Brain microvascular endothelial cell (primary cell): ENCODE measurements around the gene ARMCX1.
A peak's percentile ranks its signal among the peaks of the same experiment; 100 is the strongest.
"Not testable (repeated sequence)": the region's sequence is repeated elsewhere in the genome, so short reads cannot be mapped to it uniquely, and the experiment has no call there.

Experiments used
- DNase-seq: peaks from one replicate; pipeline ENCODE4 v3.0.0-alpha.2; 2020
- H3K27ac ChIP-seq: fragments of 250-450 bp; sonication (Bioruptor Pico); 2 replicates; pipeline ENCODE4 v1.5.1; 2020; ENCODE audit warnings: mild to moderate bottlenecking, moderate library complexity
- H3K27me3 ChIP-seq: fragments of 250-450 bp; sonication (Bioruptor Pico); replicated peaks from 2 replicates; pipeline ENCODE4 v1.5.1; 2020; ENCODE audit warnings: mild to moderate bottlenecking
- H3K36me3 ChIP-seq: fragments of 250-450 bp; sonication (Bioruptor Pico); replicated peaks from 2 replicates; pipeline ENCODE4 v1.5.1; 2020; ENCODE audit warnings: mild to moderate bottlenecking
- H3K4me3 ChIP-seq: 2 replicates; pipeline ENCODE4 v1.5.1; 2011; ENCODE audit warnings: low read depth, mild to moderate bottlenecking, control low read depth, low read length, moderate library complexity
- in situ Hi-C: cut with HindIII; loops from 2 replicates; pipeline ENCODE4 v1.10.0; 2017; ENCODE audit warnings: low sequenced_read_pairs, low pct_ligation_motif_present
- TF ChIP-seq, protein P1 (sequence below): IDR thresholded peaks from 2 replicates; pipeline ENCODE4 v1.5.1; 2011; ENCODE audit warnings: low read depth, mild to moderate bottlenecking, moderate library complexity, low read length, control low read depth, inconsistent platforms; ENCODE audit errors: missing control alignments

ARMCX1 gene

DNA sequence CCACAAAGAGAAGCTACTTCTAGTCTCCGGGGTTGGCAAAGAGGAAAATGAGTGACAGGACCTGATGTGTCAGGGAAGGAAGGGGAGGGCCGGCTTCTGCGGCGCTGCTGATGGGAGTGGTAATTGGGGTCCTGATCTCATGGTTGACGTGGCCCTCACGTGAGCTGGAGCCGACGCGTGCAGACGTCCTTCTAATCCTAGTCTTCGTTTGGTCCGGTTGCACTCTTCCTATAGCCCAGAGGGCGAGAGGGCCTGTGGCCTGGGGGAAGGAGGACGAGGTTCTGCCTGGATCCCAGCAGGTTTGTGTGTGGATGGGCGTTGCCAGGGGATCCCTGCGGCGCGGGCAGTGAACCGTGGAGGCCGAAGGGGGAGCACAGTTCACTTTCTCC, at the start of gene ARMCX1:
Gene ARMCX1 (plus strand): TSS at position 186 of the 389 bp plus-strand sequence. CDS start 2,384 bp downstream, outside the sequence.
- no peaks in the 10 kb centered on the region for H3K36me3 ChIP-seq
- H3K27me3 ChIP-seq, result no peaks in the 10 kb centered on the region
- H3K27ac ChIP-seq, result peak within 1 kb of the TSS; percentile 80
- TF ChIP-seq, protein P1, sequence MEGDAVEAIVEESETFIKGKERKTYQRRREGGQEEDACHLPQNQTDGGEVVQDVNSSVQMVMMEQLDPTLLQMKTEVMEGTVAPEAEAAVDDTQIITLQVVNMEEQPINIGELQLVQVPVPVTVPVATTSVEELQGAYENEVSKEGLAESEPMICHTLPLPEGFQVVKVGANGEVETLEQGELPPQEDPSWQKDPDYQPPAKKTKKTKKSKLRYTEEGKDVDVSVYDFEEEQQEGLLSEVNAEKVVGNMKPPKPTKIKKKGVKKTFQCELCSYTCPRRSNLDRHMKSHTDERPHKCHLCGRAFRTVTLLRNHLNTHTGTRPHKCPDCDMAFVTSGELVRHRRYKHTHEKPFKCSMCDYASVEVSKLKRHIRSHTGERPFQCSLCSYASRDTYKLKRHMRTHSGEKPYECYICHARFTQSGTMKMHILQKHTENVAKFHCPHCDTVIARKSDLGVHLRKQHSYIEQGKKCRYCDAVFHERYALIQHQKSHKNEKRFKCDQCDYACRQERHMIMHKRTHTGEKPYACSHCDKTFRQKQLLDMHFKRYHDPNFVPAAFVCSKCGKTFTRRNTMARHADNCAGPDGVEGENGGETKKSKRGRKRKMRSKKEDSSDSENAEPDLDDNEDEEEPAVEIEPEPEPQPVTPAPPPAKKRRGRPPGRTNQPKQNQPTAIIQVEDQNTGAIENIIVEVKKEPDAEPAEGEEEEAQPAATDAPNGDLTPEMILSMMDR, result no peak
- peak; percentile 64 for DNase-seq
- peak within 1 kb of the TSS; percentile 69 for H3K4me3 ChIP-seq
- in situ Hi-C loops, result no loop called here

DNA sequence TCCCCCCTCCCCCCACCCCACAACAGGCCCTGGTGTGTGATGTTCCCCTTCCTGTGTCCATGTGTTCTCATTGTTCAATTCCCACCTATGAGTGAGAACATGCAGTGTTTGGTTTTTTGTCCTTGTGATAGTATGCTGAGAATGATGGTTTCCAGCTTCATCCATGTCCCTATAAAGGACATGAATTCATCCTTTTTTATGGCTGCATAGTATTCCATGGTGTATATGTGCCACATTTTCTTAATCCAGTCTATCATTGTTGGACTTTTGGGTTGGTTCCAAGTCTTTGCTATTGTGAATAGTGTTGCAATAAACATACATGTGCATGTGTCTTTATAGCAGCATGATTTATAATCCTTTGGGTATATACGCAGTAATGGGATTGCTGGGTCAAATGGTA, 47.4 kb upstream of the ARMCX1 start:
- in situ Hi-C loops, H3K4me3 ChIP-seq, H3K36me3 ChIP-seq, H3K27ac ChIP-seq, DNase-seq, H3K27me3 ChIP-seq: not testable (repeated sequence)

GRCh38 chrX:101507372-101507771, 43.0 kb upstream of the ARMCX1 start:
- in situ Hi-C loops, result no loop called here
- TF ChIP-seq, protein P1, result no peak
- no peak for DNase-seq
- Histone ChIP-seq H3K36me3 (no peaks in the 10 kb centered on the region), H3K4me3 (no peak overlapping the region), H3K27me3 (no peaks in the 10 kb centered on the region), H3K27ac (no peak overlapping the region)

DNA sequence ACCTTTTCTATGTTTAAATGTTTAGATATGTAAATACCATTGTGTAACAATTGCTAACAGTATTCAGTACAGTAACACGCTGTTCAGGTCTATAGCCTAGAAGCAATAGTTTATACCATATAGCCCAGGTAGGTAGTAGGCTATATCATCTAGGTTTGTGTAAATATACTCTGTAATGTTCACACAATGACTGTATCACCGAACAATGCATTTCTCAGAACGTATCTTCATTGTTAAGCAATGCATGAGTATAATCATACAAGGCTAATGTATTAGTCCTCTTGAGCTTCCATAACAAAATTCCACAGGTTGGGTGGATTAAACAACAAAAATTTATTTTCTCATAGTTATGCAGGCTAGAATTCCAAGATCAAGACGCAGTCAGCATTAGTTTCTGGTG, 42.4 kb upstream of the ARMCX1 start:
- TF ChIP-seq, protein P1, result no peak
- in situ Hi-C loops, result no loop called here
- no peak overlapping the region for H3K4me3 ChIP-seq
- no peak overlapping the region for H3K27ac ChIP-seq
- H3K36me3 ChIP-seq, result no peaks in the 10 kb centered on the region
- DNase-seq, result no peak
- no peaks in the 10 kb centered on the region for H3K27me3 ChIP-seq

DNA sequence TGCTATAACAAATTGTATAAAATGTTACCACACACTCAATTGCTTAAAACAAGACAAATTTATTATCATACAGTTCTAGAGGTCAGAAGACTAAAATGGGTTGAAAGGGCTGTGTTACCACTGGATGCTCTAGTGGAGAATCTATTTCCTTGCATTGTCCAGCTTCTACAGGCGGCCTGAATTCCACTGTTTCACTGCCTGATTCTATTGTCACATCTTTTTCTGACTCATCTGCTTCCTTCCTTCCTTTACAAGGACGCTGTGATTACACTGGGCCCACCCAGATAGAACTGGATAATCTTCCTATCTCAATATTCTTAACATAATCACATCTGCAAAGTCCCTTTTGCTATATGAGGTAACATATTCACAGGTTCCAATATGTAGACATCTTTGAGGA, 19.4 kb upstream of the ARMCX1 start:
- Histone ChIP-seq H3K4me3 (no peak overlapping the region), H3K36me3 (no peaks in the 10 kb centered on the region), H3K27ac (no peak overlapping the region), H3K27me3 (no peaks in the 10 kb centered on the region)
- in situ Hi-C loops, result no loop called here
- no peak for DNase-seq
- TF ChIP-seq, protein P1, result no peak

DNA sequence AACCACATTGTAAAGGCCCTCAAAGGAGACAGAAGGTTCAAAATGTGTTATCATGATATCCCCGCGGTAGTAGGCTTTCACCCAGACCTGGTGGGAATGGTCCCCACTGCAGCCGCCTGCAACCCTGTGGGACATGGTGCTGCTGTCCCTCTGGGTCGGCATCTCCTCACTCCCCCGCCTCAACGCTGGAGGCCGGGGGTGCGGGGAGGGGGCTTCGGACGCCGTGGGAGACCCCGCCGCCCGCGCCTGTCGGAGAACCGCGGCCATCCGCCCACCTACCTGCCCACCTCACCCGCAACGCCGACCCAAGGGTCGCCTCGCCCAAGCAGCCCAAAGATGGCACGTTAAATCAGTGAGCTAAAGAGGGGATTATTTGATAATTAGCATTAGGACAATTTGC, 11.2 kb upstream of the ARMCX1 start:
- Histone ChIP-seq H3K27ac (no peak overlapping the region), H3K4me3 (no peak overlapping the region), H3K36me3 (no peaks in the 10 kb centered on the region), H3K27me3 (no peaks in the 10 kb centered on the region)
- in situ Hi-C loops, result no loop called here
- no peak for DNase-seq
- TF ChIP-seq, protein P1, result no peak
